ENCODE data around the gene PCOLCE2. TPM values are rescaled to one million over a fixed set of nuclear protein-coding genes. Genes with fewer than 3 reads are reported as not detected.
A peak's percentile ranks its signal among the peaks of the same experiment; 100 is the strongest.
"Not testable (repeated sequence)": the region's sequence is repeated elsewhere in the genome, so short reads cannot be mapped to it uniquely, and the experiment has no call there.

The PCOLCE2 gene
- total RNA-seq, 2 donors from 2014 or later, result 0.74 TPM; not detected in 1

GRCh38 chr3:142888099-142888480 lies 793 bp downstream of the PCOLCE2 start:
- no peak overlapping the region for H3K27ac Mint-ChIP-seq
- peaks cover 41% of the 10 kb centered on the region for H3K27me3 Mint-ChIP-seq
- no peaks in the 10 kb centered on the region for H3K9me3 Mint-ChIP-seq
- H3K36me3 Mint-ChIP-seq (ENCODE audit: low read depth), result no peaks in the 10 kb centered on the region
- ATAC-seq (replicated peaks), result peak; percentile 13
- no peaks in the 10 kb centered on the region for H3K4me1 Mint-ChIP-seq
- H3K4me3 Mint-ChIP-seq, result peak overlapping the region; percentile 63

GRCh38 chr3:142886940-142887339 lies 1.9 kb downstream of the PCOLCE2 start:
- Mint-ChIP-seq H3K4me3 (no peak overlapping the region), H3K27ac (no peak overlapping the region), H3K36me3 (ENCODE audit: low read depth) (no peaks in the 10 kb centered on the region), H3K4me1 (no peaks in the 10 kb centered on the region), H3K27me3 (peaks cover 38% of the 10 kb centered on the region), H3K9me3 (no peaks in the 10 kb centered on the region)
- peak; percentile 48 for ATAC-seq (replicated peaks)

- no peak overlapping the region for H3K27ac Mint-ChIP-seq
- H3K36me3 Mint-ChIP-seq (ENCODE audit: low read depth), result no peaks in the 10 kb centered on the region
These were observed 2.9 kb downstream of the PCOLCE2 start for GRCh38 chr3:142886021-142886420.

GRCh38 chr3:142884531-142884930 lies 4.4 kb downstream of the PCOLCE2 start:
- peaks cover 36% of the 10 kb centered on the region for H3K27me3 Mint-ChIP-seq

More at GRCh38 chr3:142886021-142886420, 2.9 kb downstream of the PCOLCE2 start:
- peaks cover 33% of the 10 kb centered on the region for H3K27me3 Mint-ChIP-seq
- no peaks in the 10 kb centered on the region for H3K9me3 Mint-ChIP-seq
- no peak for ATAC-seq (replicated peaks)
- H3K4me1 Mint-ChIP-seq, result no peaks in the 10 kb centered on the region
- H3K4me3 Mint-ChIP-seq, result no peak overlapping the region

GRCh38 chr3:142883534-142883933 lies 5.3 kb downstream of the PCOLCE2 start:
- not testable (repeated sequence) for H3K36me3 Mint-ChIP-seq (ENCODE audit: low read depth); H3K9me3 Mint-ChIP-seq; H3K27ac Mint-ChIP-seq

More at GRCh38 chr3:142884531-142884930, 4.4 kb downstream of the PCOLCE2 start:
- no peaks in the 10 kb centered on the region for H3K36me3 Mint-ChIP-seq (ENCODE audit: low read depth)
- no peak overlapping the region for H3K4me3 Mint-ChIP-seq
- no peaks in the 10 kb centered on the region for H3K9me3 Mint-ChIP-seq
- no peak for ATAC-seq (replicated peaks)
- H3K4me1 Mint-ChIP-seq, result no peaks in the 10 kb centered on the region
- H3K27ac Mint-ChIP-seq, result no peak overlapping the region

GRCh38 chr3:142881445-142882224 lies 7.2 kb downstream of the PCOLCE2 start:
- peaks cover 24% of the 10 kb centered on the region for H3K27me3 Mint-ChIP-seq
- no peaks in the 10 kb centered on the region for H3K9me3 Mint-ChIP-seq
- H3K27ac Mint-ChIP-seq, result no peak overlapping the region
- no peak overlapping the region for H3K4me3 Mint-ChIP-seq
- ATAC-seq (replicated peaks), result no peak
- H3K4me1 Mint-ChIP-seq, result no peaks in the 10 kb centered on the region
- no peaks in the 10 kb centered on the region for H3K36me3 Mint-ChIP-seq (ENCODE audit: low read depth)

More at GRCh38 chr3:142883534-142883933, 5.3 kb downstream of the PCOLCE2 start:
- ATAC-seq (replicated peaks); H3K4me3 Mint-ChIP-seq; H3K4me1 Mint-ChIP-seq: not testable (repeated sequence)
- H3K27me3 Mint-ChIP-seq, result peaks cover 33% of the 10 kb centered on the region

- Mint-ChIP-seq H3K27me3 (peaks cover 13% of the 10 kb centered on the region), H3K4me3 (no peak overlapping the region), H3K27ac (no peak overlapping the region), H3K36me3 (ENCODE audit: low read depth) (no peaks in the 10 kb centered on the region), H3K4me1 (peaks cover 6% of the 10 kb centered on the region), H3K9me3 (no peaks in the 10 kb centered on the region)
- ATAC-seq (replicated peaks), result no peak
These were observed 10.1 kb downstream of the PCOLCE2 start for GRCh38 chr3:142878649-142879300.

- Mint-ChIP-seq H3K36me3 (ENCODE audit: low read depth) (no peaks in the 10 kb centered on the region), H3K27ac (no peak overlapping the region), H3K4me3 (no peak overlapping the region), H3K9me3 (no peaks in the 10 kb centered on the region), H3K27me3 (peaks cover 16% of the 10 kb centered on the region), H3K4me1 (peaks cover 6% of the 10 kb centered on the region)
- ATAC-seq (replicated peaks), result peak; percentile 22
These were observed 12.5 kb downstream of the PCOLCE2 start for GRCh38 chr3:142876417-142876816.

GRCh38 chr3:142875583-142876207 lies 13.2 kb downstream of the PCOLCE2 start:
- Mint-ChIP-seq H3K4me3 (no peak overlapping the region), H3K4me1 (peaks cover 6% of the 10 kb centered on the region), H3K36me3 (ENCODE audit: low read depth) (no peaks in the 10 kb centered on the region), H3K9me3 (no peaks in the 10 kb centered on the region), H3K27ac (no peak overlapping the region), H3K27me3 (peaks cover 16% of the 10 kb centered on the region)
- ATAC-seq (replicated peaks), result peak; percentile 85

GRCh38 chr3:142875099-142875498 lies 13.8 kb downstream of the PCOLCE2 start:
- ATAC-seq (replicated peaks), result no peak
- H3K4me3 Mint-ChIP-seq, result no peak overlapping the region
- no peaks in the 10 kb centered on the region for H3K9me3 Mint-ChIP-seq
- H3K36me3 Mint-ChIP-seq (ENCODE audit: low read depth), result no peaks in the 10 kb centered on the region
- H3K27me3 Mint-ChIP-seq, result peaks cover 11% of the 10 kb centered on the region
- peaks cover 6% of the 10 kb centered on the region for H3K4me1 Mint-ChIP-seq
- H3K27ac Mint-ChIP-seq, result no peak overlapping the region

GRCh38 chr3:142868382-142868781 lies 20.5 kb downstream of the PCOLCE2 start:
- not testable (repeated sequence) for H3K27ac Mint-ChIP-seq; H3K9me3 Mint-ChIP-seq; ATAC-seq (replicated peaks); H3K4me3 Mint-ChIP-seq; H3K36me3 Mint-ChIP-seq (ENCODE audit: low read depth); H3K4me1 Mint-ChIP-seq
- H3K27me3 Mint-ChIP-seq, result peaks cover 16% of the 10 kb centered on the region

- H3K27me3 Mint-ChIP-seq, result peaks cover 17% of the 10 kb centered on the region
- H3K9me3 Mint-ChIP-seq, result no peaks in the 10 kb centered on the region
- no peak overlapping the region for H3K27ac Mint-ChIP-seq
- peaks cover 4% of the 10 kb centered on the region for H3K4me1 Mint-ChIP-seq
- H3K4me3 Mint-ChIP-seq, result no peak overlapping the region
- ATAC-seq (replicated peaks), result no peak
- no peaks in the 10 kb centered on the region for H3K36me3 Mint-ChIP-seq (ENCODE audit: low read depth)
These were observed 21.8 kb downstream of the PCOLCE2 start for GRCh38 chr3:142866841-142867631.

- peak; percentile 76 for ATAC-seq (replicated peaks)
- H3K27ac Mint-ChIP-seq, result peak overlapping the region; percentile 56
These were observed 24.7 kb downstream of the PCOLCE2 start for GRCh38 chr3:142863930-142864920.

More at GRCh38 chr3:142863930-142864920, 24.7 kb downstream of the PCOLCE2 start:
- Mint-ChIP-seq H3K9me3 (no peaks in the 10 kb centered on the region), H3K4me3 (peak overlapping the region; percentile 34), H3K36me3 (ENCODE audit: low read depth) (no peaks in the 10 kb centered on the region), H3K27me3 (peaks cover 31% of the 10 kb centered on the region), H3K4me1 (peaks cover 4% of the 10 kb centered on the region)
